ENCODE measurements around the gene NEURL1. TPM values are rescaled to one million over a fixed set of nuclear protein-coding genes. Genes with fewer than 3 reads are reported as not detected.

NEURL1 gene
- total RNA-seq, 1 experiment from 2014 or later = 4.8 TPM

- H3K79me2 ChIP-seq (ENCODE audit: low read depth) = no peaks in the 10 kb centered on the region
- intact Hi-C loops (cut with micrococcal nuclease; ENCODE audit: unreplicated experiment) = no loop called here
- no peaks in the 10 kb centered on the region for H3K4me1 ChIP-seq (replicated peaks; ENCODE audit: insufficient read depth)
- no peaks in the 10 kb centered on the region for H4K20me1 ChIP-seq (ENCODE audit: insufficient read depth)
- H3K9me2 ChIP-seq (ENCODE audit: insufficient read depth) = no peaks in the 10 kb centered on the region
- DNase-seq = no peak
- H3K27ac ChIP-seq = no peak overlapping the region
- H3K4me2 ChIP-seq = no peak overlapping the region
- CTCF ChIA-PET = no interaction called here
- no peaks in the 10 kb centered on the region for H3K36me3 ChIP-seq (ENCODE audit: low read depth)
- no peak overlapping the region for H2AFZ ChIP-seq
- BruUV-seq (replicated peaks) = no TSS peak
- TF ChIP-seq EZH2 (IDR thresholded peaks at IDR 0.05; ENCODE audit: low read depth) = no peak
- no peak for TF ChIP-seq CTCF (conservative IDR thresholded peaks at IDR 0.05)
- no peaks in the 10 kb centered on the region for H3K9me3 ChIP-seq (ENCODE audit: insufficient read depth, low read depth)
- POLR2A ChIA-PET (ENCODE audit: unreplicated experiment) = no interaction called here
- no peak overlapping the region for H3K4me3 ChIP-seq
- no peaks in the 10 kb centered on the region for H3K27me3 ChIP-seq (ENCODE audit: insufficient read depth, low read depth)
- no peaks in the 10 kb centered on the region for H3F3A ChIP-seq (ENCODE audit: insufficient read depth, low read depth)
Measured at GRCh38 chr10:103621783-103622125, 128.2 kb downstream of the NEURL1 start.

- CTCF ChIA-PET = no interaction called here
- Histone ChIP-seq H3K4me2 (no peak overlapping the region), H3K27ac (no peak overlapping the region), H3K9me2 (ENCODE audit: insufficient read depth) (no peaks in the 10 kb centered on the region), H2AFZ (no peak overlapping the region), H4K20me1 (ENCODE audit: insufficient read depth) (no peaks in the 10 kb centered on the region), H3K36me3 (ENCODE audit: low read depth) (no peaks in the 10 kb centered on the region), H3K79me2 (ENCODE audit: low read depth) (no peaks in the 10 kb centered on the region), H3K27me3 (ENCODE audit: insufficient read depth, low read depth) (no peaks in the 10 kb centered on the region), H3K9me3 (ENCODE audit: insufficient read depth, low read depth) (no peaks in the 10 kb centered on the region), H3K4me1 (replicated peaks; ENCODE audit: insufficient read depth) (no peaks in the 10 kb centered on the region), H3F3A (ENCODE audit: insufficient read depth, low read depth) (no peaks in the 10 kb centered on the region), H3K4me3 (no peak overlapping the region)
- no peak for DNase-seq
- intact Hi-C loops (cut with micrococcal nuclease; ENCODE audit: unreplicated experiment) = no loop called here
- TF ChIP-seq EZH2 (IDR thresholded peaks at IDR 0.05; ENCODE audit: low read depth) (no peak), CTCF (conservative IDR thresholded peaks at IDR 0.05) (no peak)
- POLR2A ChIA-PET (ENCODE audit: unreplicated experiment) = no interaction called here
- no TSS peak for BruUV-seq (replicated peaks)
Measured at GRCh38 chr10:103622286-103622685, 128.8 kb downstream of the NEURL1 start.

GRCh38 chr10:103622935-103623574 is 129.6 kb downstream of the NEURL1 start:
- no peaks in the 10 kb centered on the region for H4K20me1 ChIP-seq (ENCODE audit: insufficient read depth)
- ChIA-PET CTCF (no interaction called here), POLR2A (ENCODE audit: unreplicated experiment) (no interaction called here)
- no peak overlapping the region for H2AFZ ChIP-seq
- H3K9me3 ChIP-seq (ENCODE audit: insufficient read depth, low read depth) = no peaks in the 10 kb centered on the region
- no peaks in the 10 kb centered on the region for H3F3A ChIP-seq (ENCODE audit: insufficient read depth, low read depth)
- no peaks in the 10 kb centered on the region for H3K9me2 ChIP-seq (ENCODE audit: insufficient read depth)
- H3K4me1 ChIP-seq (replicated peaks; ENCODE audit: insufficient read depth) = no peaks in the 10 kb centered on the region
- no peaks in the 10 kb centered on the region for H3K79me2 ChIP-seq (ENCODE audit: low read depth)
- BruUV-seq (replicated peaks) = no TSS peak
- intact Hi-C loops (cut with micrococcal nuclease; ENCODE audit: unreplicated experiment) = no loop called here
- no peak overlapping the region for H3K4me3 ChIP-seq
- no peak overlapping the region for H3K27ac ChIP-seq
- no peak for DNase-seq
- no peak for TF ChIP-seq EZH2 (IDR thresholded peaks at IDR 0.05; ENCODE audit: low read depth)
- no peak for TF ChIP-seq CTCF (conservative IDR thresholded peaks at IDR 0.05)
- H3K27me3 ChIP-seq (ENCODE audit: insufficient read depth, low read depth) = no peaks in the 10 kb centered on the region
- no peaks in the 10 kb centered on the region for H3K36me3 ChIP-seq (ENCODE audit: low read depth)
- no peak overlapping the region for H3K4me2 ChIP-seq
